K562 (cell line): ENCODE results near the gene ATP9A. TPM values are rescaled to one million over a fixed set of nuclear protein-coding genes. Genes with fewer than 3 reads are reported as not detected.

Experiments used
- BRF2 ChIP-seq: IDR thresholded peaks from 3 replicates; pipeline ENCODE4 v1.6.1; 2011; ENCODE audit warnings: borderline replicate concordance, mild to moderate bottlenecking; ENCODE audit not compliant: insufficient read length, insufficient read depth
- CBX1 ChIP-seq: sonication (generic); IDR thresholded peaks from 2 replicates; pipeline ENCODE4 v1.6.1; 2016; ENCODE audit warnings: antibody characterized with exemption, low read depth, mild to moderate bottlenecking
- CEBPG ChIP-seq, 3 experiments: fragments of 200-800 bp in 1 of 3; sonication (Bioruptor generic) in 1 of 3; sonication (generic) in 1 of 3; formaldehyde crosslinking in 1 of 3; IDR thresholded peaks in 2 of 3; conservative IDR thresholded peaks in 1 of 3; 2 replicates each; pipeline versions ENCODE4 v1.6.1 to v1.8.0; 2016 to 2022; ENCODE audit warnings: missing compliant biosample characterization in 2 of 3, missing genetic modification characterization in 2 of 3, mild to moderate bottlenecking in 1 of 3, missing genetic modification reagents in 1 of 3
- CTCF ChIP-seq, 3 experiments: IDR thresholded peaks in 2 of 3; conservative IDR thresholded peaks in 1 of 3; 2 replicates each; pipeline ENCODE4 v1.5.1; 2011 to 2012; ENCODE audit warnings: low read length in 3 of 3, mild to moderate bottlenecking in 3 of 3, control low read depth in 2 of 3, improper control_type of control experiment in 1 of 3, inconsistent platforms in 1 of 3, low read depth in 1 of 3, mixed read lengths in 1 of 3, moderate library complexity in 1 of 3; ENCODE audit not compliant: insufficient read depth in 2 of 3
- CXXC5 ChIP-seq: fragments of 250-450 bp; sonication (Bioruptor Pico); IDR thresholded peaks from 2 replicates; pipeline ENCODE4 v1.8.0; 2022; ENCODE audit warnings: inconsistent platforms, mild to moderate bottlenecking, moderate library complexity
- DDX20 ChIP-seq: fragments of 450-650 bp; IDR thresholded peaks from 2 replicates; pipeline ENCODE4 v1.6.1; 2016; ENCODE audit warnings: missing genetic modification characterization, low read depth, mild to moderate bottlenecking, missing compliant biosample characterization, moderate library complexity
- ETV5 ChIP-seq: sonication (generic); formaldehyde crosslinking; IDR thresholded peaks from 2 replicates; pipeline ENCODE4 v1.4.0; 2020; ENCODE audit warnings: low read depth, mild to moderate bottlenecking, missing genetic modification reagents
- GTF2E2 ChIP-seq: fragments of 200-800 bp; sonication (Bioruptor generic); IDR thresholded peaks from 2 replicates; pipeline ENCODE4 v1.6.1; 2016; ENCODE audit warnings: missing genetic modification characterization, missing compliant biosample characterization
- HCFC1 ChIP-seq: IDR thresholded peaks from 2 replicates; pipeline ENCODE4 v1.6.1; 2012; ENCODE audit warnings: low read depth, low read length, improper control_type of control experiment
- HNRNPH1 ChIP-seq: fragments of 200-400 bp; formaldehyde crosslinking; optimal IDR thresholded peaks from 2 replicates; pipeline ENCODE3; 2017; ENCODE audit warnings: low read depth, mild to moderate bottlenecking, low read length, moderate library complexity
- MAFK ChIP-seq: IDR thresholded peaks from 2 replicates; pipeline ENCODE4 v1.6.1; 2011; ENCODE audit warnings: low read length, improper control_type of control experiment
- MECOM ChIP-seq: fragments of 250-450 bp; sonication (Bioruptor Pico); IDR thresholded peaks from 2 replicates; pipeline ENCODE4 v1.8.0; 2022; ENCODE audit warnings: inconsistent platforms
- MTA1 ChIP-seq: fragments of 450-650 bp; IDR thresholded peaks from 2 replicates; pipeline ENCODE4 v1.6.1; 2017; ENCODE audit warnings: borderline replicate concordance
- NCOR1 ChIP-seq: fragments of 450-650 bp; IDR thresholded peaks from 2 replicates; pipeline ENCODE4 v1.6.1; 2016; ENCODE audit warnings: mild to moderate bottlenecking, moderate library complexity
- NR1H2 ChIP-seq: sonication (generic); formaldehyde crosslinking; IDR thresholded peaks from 2 replicates; pipeline ENCODE4 v1.4.0; 2020; ENCODE audit warnings: mild to moderate bottlenecking, missing genetic modification reagents
- NRF1 ChIP-seq, 2 experiments: fragments of 450-650 bp; IDR thresholded peaks in 1 of 2; conservative IDR thresholded peaks in 1 of 2; 2 replicates each; pipeline ENCODE4 v1.6.1; 2014; ENCODE audit warnings: mild to moderate bottlenecking in 2 of 2
- RB1 ChIP-seq: fragments of 450-650 bp; IDR thresholded peaks from 2 replicates; pipeline ENCODE4 v1.6.1; 2017; ENCODE audit warnings: low read depth, mild to moderate bottlenecking
- RBM14 ChIP-seq: fragments of 200-400 bp; formaldehyde crosslinking; IDR thresholded peaks from 2 replicates; pipeline ENCODE4 v1.6.1; 2018; ENCODE audit warnings: low read depth, mild to moderate bottlenecking, low read length, moderate library complexity, borderline replicate concordance; ENCODE audit not compliant: insufficient read depth
- RBM15 ChIP-seq: fragments of 200-400 bp; formaldehyde crosslinking; IDR thresholded peaks from 2 replicates; pipeline ENCODE4 v1.6.1; 2018; ENCODE audit warnings: mild to moderate bottlenecking, low read length, moderate library complexity; ENCODE audit not compliant: insufficient read depth
- RCOR1 ChIP-seq, 2 experiments: IDR thresholded peaks; 2 replicates each; pipeline ENCODE4 v1.6.1; 2012; ENCODE audit warnings: low read depth in 2 of 2, low read length in 2 of 2, borderline replicate concordance in 1 of 2, improper control_type of control experiment in 1 of 2
- STAT5A ChIP-seq: IDR thresholded peaks from 2 replicates; pipeline ENCODE4 v1.6.1; 2012; ENCODE audit warnings: low read length, inconsistent platforms, borderline replicate concordance
- ZFX ChIP-seq: sonication (generic); formaldehyde crosslinking; IDR thresholded peaks from 2 replicates; pipeline ENCODE4 v1.8.0; 2022; ENCODE audit warnings: mild to moderate bottlenecking, missing genetic modification reagents, moderate library complexity
- ZNF134 ChIP-seq: fragments of 250-450 bp; sonication (Bioruptor Pico); conservative IDR thresholded peaks from 2 replicates; pipeline ENCODE4 v1.4.0; 2020
- ZNF143 ChIP-seq: sonication (generic); formaldehyde crosslinking; IDR thresholded peaks from 2 replicates; pipeline ENCODE4 v1.9.0; 2022; ENCODE audit warnings: mild to moderate bottlenecking, missing genetic modification reagents
- ZNF174 ChIP-seq: fragments of 250-450 bp; sonication (Bioruptor Pico); IDR thresholded peaks from 2 replicates; pipeline ENCODE4 v1.4.0; 2020; ENCODE audit warnings: mild to moderate bottlenecking
- ZNF785 ChIP-seq: fragments of 250-450 bp; sonication (Bioruptor Pico); IDR thresholded peaks from 2 replicates; pipeline ENCODE4 v1.4.0; 2020; ENCODE audit warnings: mild to moderate bottlenecking
- polyA plus RNA-seq, 8 experiments: library from polyadenylated mRNA; depleted of rRNA in 4 of 8; stranded (reverse) in 5 of 8; unstranded in 3 of 8; fragments of >200 nt; fragmentation: Nextera tagmentation in 2 of 8; fragmentation: Illumina TruSeq in 1 of 8; extraction: Ambion mirVana in 2 of 8; extraction: Trizol in 1 of 8; gene quantifications; 2 replicates each; pipeline versions ENCODE4 v1.2.1 to v1.2.3, GENCODE V29; 2011 to 2014; ENCODE audit warnings: inconsistent platforms in 1 of 8, missing spikeins in 1 of 8
- total RNA-seq, 7 experiments: library from RNA; depleted of rRNA in 6 of 7; stranded (reverse); fragments of >200 nt in 6 of 7; fragmentation: Illumina TruSeq in 2 of 7; extraction: Trizol in 2 of 7; gene quantifications; 2 replicates each; pipeline versions ENCODE4 v1.2.1 to v1.2.3, GENCODE V29; 2011 to 2021; ENCODE audit warnings: low replicate concordance in 1 of 7

Gene ATP9A
- total and polyA plus RNA-seq, 9 of the 15 experiments (the other 6 are each of a cell fraction or from before 2014, with no cell fraction given), result 0.18 to 0.62 (median 0.29) TPM

- no peak for TF ChIP-seq ZNF174 (CRISPR knock-in tag)
- TF ChIP-seq RCOR1 (IDR thresholded peaks at IDR 0.05; ENCODE audit: borderline replicate concordance in 1 of 2, low read depth in 2 of 2, low read length in 2 of 2), result no peak
- no peak for TF ChIP-seq CXXC5 (CRISPR knock-in tag)
- TF ChIP-seq NCOR1, result no peak
- TF ChIP-seq CEBPG (CRISPR knock-in tag; IDR thresholded peaks at IDR 0.05), result no peak
- TF ChIP-seq CEBPG (tag; conservative IDR thresholded peaks at IDR 0.05 in 1 of 2, IDR thresholded peaks at IDR 0.05 in 1 of 2), result no peak
- no peak for TF ChIP-seq STAT5A
- TF ChIP-seq MTA1, result no peak
- 0 out of 2 replicates have a peak, but pooled peaks have one; percentile 41 for TF ChIP-seq RBM14
- TF ChIP-seq ZNF143 (CRISPR knock-in tag), result no peak
- no peak for TF ChIP-seq MAFK
- no peak for TF ChIP-seq RBM15
- no peak for TF ChIP-seq GTF2E2 (tag)
- TF ChIP-seq DDX20 (tag), result no peak
- peak in 1 of 3 experiments; percentile 33; a peak in 1 of 6 replicates for TF ChIP-seq CTCF (IDR thresholded peaks at IDR 0.05 in 2 of 3, conservative IDR thresholded peaks at IDR 0.05 in 1 of 3; ENCODE audit: insufficient read depth in 2 of 3, low read depth in 1 of 3, low read length in 3 of 3)
- TF ChIP-seq HNRNPH1, result no peak
- no peak for TF ChIP-seq CBX1
- peak; percentile 19; the same call in 1 of the 2 replicates for TF ChIP-seq RB1
- no peak for TF ChIP-seq HCFC1
- TF ChIP-seq ZNF134 (CRISPR knock-in tag), result no peak
- TF ChIP-seq ZNF785 (CRISPR knock-in tag), result no peak
- TF ChIP-seq ETV5 (CRISPR knock-in tag), result no peak
- no peak for TF ChIP-seq NR1H2
- peak; percentile 43 for TF ChIP-seq ZFX
- no peak for TF ChIP-seq MECOM (CRISPR knock-in tag)
- TF ChIP-seq NRF1 (conservative IDR thresholded peaks at IDR 0.05 in 1 of 2, IDR thresholded peaks at IDR 0.05 in 1 of 2), result peak; percentile 28 to 43; a peak in 1 of 4 replicates
- no peak for TF ChIP-seq BRF2
Observed at GRCh38 chr20:51562332-51563173, 205.6 kb downstream of the ATP9A start (continued).
